ACC112 (cell line): Measurements from ENCODE around the gene BPIFA2.
A peak's percentile ranks its signal among the peaks of the same experiment; 100 is the strongest.
"Not testable (repeated sequence)": the region's sequence is repeated elsewhere in the genome, so short reads cannot be mapped to it uniquely, and the experiment has no call there.

ENCODE experiments used
- H2AFZ ChIP-seq: fragments of 200-600 bp; sonication (generic); one replicate; pipeline ENCODE4 v1.6.0; 2017; ENCODE audit warnings: antibody characterized with exemption, low read length; ENCODE audit not compliant: unreplicated experiment
- H3K27ac ChIP-seq: fragments of 200-600 bp; sonication (generic); 2 replicates; pipeline ENCODE4 v1.5.1; 2014; ENCODE audit warnings: low read depth, mild to moderate bottlenecking, antibody characterized with exemption, low read length, moderate library complexity
- H3K27me3 ChIP-seq: fragments of 200-600 bp; sonication (generic); 2 replicates; pipeline ENCODE4 v1.6.1; 2014; ENCODE audit warnings: mild to moderate bottlenecking, antibody characterized with exemption, low read length, moderate library complexity, mixed read lengths; ENCODE audit not compliant: insufficient read depth
- H3K36me3 ChIP-seq: fragments of 200-600 bp; sonication (generic); 2 replicates; pipeline ENCODE4 v1.6.1; 2016; ENCODE audit warnings: mild to moderate bottlenecking, antibody characterized with exemption, low read length, moderate library complexity, mixed read lengths; ENCODE audit not compliant: insufficient read depth
- H3K4me1 ChIP-seq: fragments of 200-600 bp; sonication (generic); one replicate; pipeline ENCODE4 v1.6.1; 2016; ENCODE audit warnings: low read length, mixed read lengths; ENCODE audit not compliant: insufficient read depth, unreplicated experiment, control insufficient read depth
- H3K4me3 ChIP-seq: fragments of 200-600 bp; sonication (generic); 2 replicates; pipeline ENCODE4 v1.5.1; 2014; ENCODE audit warnings: mild to moderate bottlenecking, low read depth, low read length
- H3K79me2 ChIP-seq: fragments of 200-600 bp; sonication (generic); one replicate; pipeline ENCODE4 v1.6.0; 2016; ENCODE audit warnings: low read length; ENCODE audit not compliant: control insufficient read depth, unreplicated experiment, insufficient read depth

The BPIFA2 gene, protein sequence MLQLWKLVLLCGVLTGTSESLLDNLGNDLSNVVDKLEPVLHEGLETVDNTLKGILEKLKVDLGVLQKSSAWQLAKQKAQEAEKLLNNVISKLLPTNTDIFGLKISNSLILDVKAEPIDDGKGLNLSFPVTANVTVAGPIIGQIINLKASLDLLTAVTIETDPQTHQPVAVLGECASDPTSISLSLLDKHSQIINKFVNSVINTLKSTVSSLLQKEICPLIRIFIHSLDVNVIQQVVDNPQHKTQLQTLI

DNA sequence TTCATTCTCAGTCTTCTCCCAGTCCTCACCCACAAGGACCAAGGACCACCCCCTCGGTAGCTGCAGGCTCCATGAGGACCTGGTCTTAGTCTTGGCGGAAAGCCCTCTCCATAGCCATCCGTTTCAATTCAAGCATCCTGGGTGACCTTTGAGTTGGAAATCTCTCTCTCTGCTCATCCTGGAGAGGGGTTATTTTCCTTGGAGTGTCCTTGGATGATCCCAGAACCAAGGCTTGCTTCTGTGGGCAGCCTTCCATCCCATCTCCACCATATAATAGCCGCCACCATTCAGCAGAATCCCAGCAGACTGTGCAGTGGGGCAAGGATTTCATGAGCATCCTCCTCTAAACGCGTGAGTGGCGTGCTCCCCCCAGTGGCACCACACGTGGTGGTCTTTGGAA, at the start of gene BPIFA2:
Gene BPIFA2 (plus strand): TSS at position 301 of the 400 bp plus-strand sequence. CDS start 987 bp downstream, outside the sequence.
- H2AFZ ChIP-seq: no peak within 1 kb of the TSS
- H3K4me1 ChIP-seq: no peaks in the 10 kb centered on the region
- no peak within 1 kb of the TSS for H3K27ac ChIP-seq
- H3K36me3 ChIP-seq: no peaks in the 10 kb centered on the region
- H3K27me3 ChIP-seq: peaks cover 14% of the 10 kb centered on the region
- no peak within 1 kb of the TSS for H3K4me3 ChIP-seq
- no peaks in the 10 kb centered on the region for H3K79me2 ChIP-seq

DNA sequence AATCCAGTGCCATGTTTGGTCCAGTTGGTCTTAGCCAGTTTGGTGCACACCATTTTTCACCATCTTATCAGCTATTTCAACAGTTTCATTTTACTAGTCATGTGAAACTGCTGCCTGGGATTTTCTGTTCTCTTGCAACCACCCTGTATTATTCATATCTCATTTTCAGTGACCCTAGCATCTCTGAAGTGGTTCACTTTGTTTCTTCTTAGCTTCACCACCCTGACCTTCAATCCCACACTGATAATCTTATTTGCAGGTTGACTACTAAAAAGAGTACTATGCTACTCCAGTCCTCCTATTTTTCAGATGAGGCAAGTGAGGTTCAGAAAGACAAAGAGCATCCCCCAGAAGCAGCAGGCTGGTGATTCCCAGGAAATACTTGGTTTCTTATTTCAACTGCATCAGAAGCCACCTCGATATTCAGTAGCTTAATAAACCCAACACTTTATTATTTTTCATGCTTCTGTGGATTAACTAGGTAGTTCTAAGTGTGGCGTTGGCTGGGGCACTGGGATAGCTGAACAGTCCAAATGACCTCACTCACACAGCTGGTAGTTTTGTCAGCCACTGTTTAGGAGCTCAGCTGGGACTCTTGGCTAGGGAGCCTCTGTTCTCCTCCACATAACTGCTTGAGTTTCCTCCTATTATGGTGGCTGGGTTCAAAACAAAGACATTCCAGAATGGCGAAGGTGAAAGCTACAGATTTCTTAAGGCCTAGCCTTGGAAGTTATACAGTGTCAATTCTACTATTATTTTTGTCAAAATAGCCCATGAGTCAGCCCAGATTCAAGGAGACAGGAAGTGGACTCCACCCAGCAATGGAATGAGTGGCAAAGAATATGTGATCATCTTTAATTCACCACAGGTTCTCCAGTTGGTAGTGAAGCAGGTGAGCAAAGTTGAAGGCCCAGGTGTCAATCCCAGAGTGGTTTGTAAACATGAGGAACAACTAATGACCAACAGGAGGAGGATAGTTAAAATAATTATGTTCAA, 47.9 kb upstream of the BPIFA2 start:
- Histone ChIP-seq H3K27ac (no peak overlapping the region), H3K4me1 (no peaks in the 10 kb centered on the region), H3K27me3 (peaks cover 14% of the 10 kb centered on the region), H3K4me3 (no peak overlapping the region), H3K79me2 (no peaks in the 10 kb centered on the region), H3K36me3 (no peaks in the 10 kb centered on the region), H2AFZ (no peak overlapping the region)

DNA sequence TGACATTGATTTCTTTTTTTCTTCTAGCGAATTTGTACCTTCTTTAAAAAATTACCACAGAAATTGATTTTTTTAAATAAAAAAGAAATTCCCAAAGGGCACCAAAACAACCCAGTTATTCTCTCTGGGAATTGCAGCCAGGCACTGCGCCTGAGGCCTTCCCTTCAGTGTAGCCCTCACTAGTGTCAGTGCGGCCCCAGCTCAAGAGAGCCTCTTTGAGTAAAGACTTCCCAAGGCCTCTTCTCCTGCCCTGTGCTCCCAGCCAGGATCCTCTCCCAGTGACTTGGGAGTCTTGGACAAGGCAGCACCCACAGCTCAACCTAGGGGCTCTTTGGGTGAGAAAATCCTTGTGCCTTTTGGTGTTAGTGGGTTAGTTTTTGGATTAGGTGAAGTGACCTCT, 47.0 kb upstream of the BPIFA2 start:
- Histone ChIP-seq H3K36me3 (no peaks in the 10 kb centered on the region), H3K4me1 (no peaks in the 10 kb centered on the region), H3K27ac (no peak overlapping the region)

DNA sequence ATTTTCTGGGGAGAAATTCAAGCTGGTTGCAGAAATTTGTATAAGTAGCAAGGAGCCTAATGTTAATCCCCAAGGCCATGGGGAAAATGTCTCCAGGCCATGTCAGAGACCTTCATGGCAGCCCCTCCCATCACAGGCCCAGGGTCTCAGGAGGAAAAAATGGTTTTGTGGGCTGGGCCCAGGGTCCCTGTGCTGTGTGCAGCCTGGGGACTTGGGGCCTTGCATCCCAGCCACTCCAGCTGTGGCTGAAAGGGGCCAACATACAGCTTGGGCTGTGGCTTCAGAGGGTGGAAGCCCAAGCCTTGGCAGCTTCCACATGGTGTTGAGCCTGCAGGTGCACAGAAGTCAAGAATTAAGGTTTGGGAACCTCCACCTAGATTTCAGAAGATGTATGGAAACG, 45.7 kb upstream of the BPIFA2 start:
- not testable (repeated sequence) for H2AFZ ChIP-seq, H3K79me2 ChIP-seq, H3K4me1 ChIP-seq, H3K36me3 ChIP-seq, H3K27ac ChIP-seq, H3K4me3 ChIP-seq
- H3K27me3 ChIP-seq: peaks cover 32% of the 10 kb centered on the region

More for the DNA sequence above, 47.0 kb upstream of the BPIFA2 start:
- no peaks in the 10 kb centered on the region for H3K79me2 ChIP-seq
- no peak overlapping the region for H3K4me3 ChIP-seq
- no peak overlapping the region for H2AFZ ChIP-seq
- peaks cover 22% of the 10 kb centered on the region for H3K27me3 ChIP-seq

DNA sequence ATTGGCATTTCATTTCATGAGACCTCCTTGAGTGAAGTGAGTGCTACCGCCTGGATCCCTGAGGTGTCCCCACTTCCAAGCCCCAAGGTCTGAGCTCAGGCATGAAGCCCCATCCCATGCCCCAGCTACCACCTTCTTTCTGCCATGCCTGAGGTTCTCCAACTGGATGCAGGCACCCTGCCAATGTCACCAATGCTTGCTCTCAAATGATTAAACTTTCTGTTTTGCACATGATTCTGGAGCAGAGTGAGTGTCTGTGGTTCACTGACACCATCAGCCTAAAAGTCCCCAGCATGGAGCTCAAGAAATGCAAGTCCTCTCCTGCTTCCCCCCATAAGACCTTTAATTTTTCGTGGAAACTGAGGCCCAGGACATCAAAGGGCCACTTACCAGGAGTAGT, 43.7 kb upstream of the BPIFA2 start:
- Histone ChIP-seq H3K27me3 (peaks cover 33% of the 10 kb centered on the region), H3K4me3 (no peak overlapping the region), H3K4me1 (peaks cover 6% of the 10 kb centered on the region), H2AFZ (no peak overlapping the region), H3K27ac (no peak overlapping the region), H3K36me3 (no peaks in the 10 kb centered on the region), H3K79me2 (no peaks in the 10 kb centered on the region)

DNA sequence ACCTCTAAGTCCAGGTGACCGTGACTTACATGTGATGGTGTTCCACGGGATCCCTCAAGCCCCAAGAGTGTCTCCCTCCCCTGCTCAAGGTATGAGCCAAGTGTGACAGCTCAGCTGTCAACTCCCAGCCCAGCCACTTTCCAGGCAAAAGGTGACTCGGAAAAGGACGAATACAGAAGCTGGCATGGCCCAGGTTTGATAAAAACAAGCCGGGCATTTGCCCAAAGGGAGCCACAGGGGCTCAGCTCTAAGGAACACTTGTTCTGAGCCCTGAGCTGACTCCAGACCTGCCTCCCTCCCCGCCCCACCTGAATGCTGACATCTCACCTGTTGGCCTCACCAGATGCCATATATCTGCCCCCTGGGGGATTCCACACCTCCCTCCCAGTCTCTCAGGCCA, 43.0 kb upstream of the BPIFA2 start:
- peaks cover 6% of the 10 kb centered on the region for H3K4me1 ChIP-seq
- H3K79me2 ChIP-seq: no peaks in the 10 kb centered on the region
- H3K27me3 ChIP-seq: peaks cover 38% of the 10 kb centered on the region
- no peaks in the 10 kb centered on the region for H3K36me3 ChIP-seq
- no peak overlapping the region for H3K27ac ChIP-seq
- H3K4me3 ChIP-seq: no peak overlapping the region
- no peak overlapping the region for H2AFZ ChIP-seq

DNA sequence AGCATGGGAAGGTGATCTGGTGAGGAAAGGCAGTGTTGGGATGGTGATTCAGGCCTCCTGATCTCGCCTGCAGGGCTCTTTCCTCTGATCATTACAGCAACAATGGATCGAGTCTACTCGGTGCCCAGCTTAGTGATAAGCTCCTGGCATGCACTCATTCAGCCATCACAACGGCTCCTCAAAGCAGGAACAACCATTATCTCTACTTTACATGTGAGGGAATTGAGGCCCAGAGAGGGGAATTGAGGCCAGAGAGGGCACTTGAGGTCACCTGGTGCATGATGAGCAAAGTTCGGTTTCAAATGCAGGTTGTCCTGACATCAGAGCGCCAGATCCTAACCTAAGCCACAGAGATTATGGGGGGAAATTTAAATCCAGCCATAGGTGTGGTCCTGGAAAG, 42.0 kb upstream of the BPIFA2 start:
- no peak overlapping the region for H3K27ac ChIP-seq
- H2AFZ ChIP-seq: no peak overlapping the region
- H3K36me3 ChIP-seq: no peaks in the 10 kb centered on the region
- peaks cover 38% of the 10 kb centered on the region for H3K27me3 ChIP-seq
- H3K79me2 ChIP-seq: no peaks in the 10 kb centered on the region
- H3K4me3 ChIP-seq: no peak overlapping the region
- peaks cover 14% of the 10 kb centered on the region for H3K4me1 ChIP-seq

DNA sequence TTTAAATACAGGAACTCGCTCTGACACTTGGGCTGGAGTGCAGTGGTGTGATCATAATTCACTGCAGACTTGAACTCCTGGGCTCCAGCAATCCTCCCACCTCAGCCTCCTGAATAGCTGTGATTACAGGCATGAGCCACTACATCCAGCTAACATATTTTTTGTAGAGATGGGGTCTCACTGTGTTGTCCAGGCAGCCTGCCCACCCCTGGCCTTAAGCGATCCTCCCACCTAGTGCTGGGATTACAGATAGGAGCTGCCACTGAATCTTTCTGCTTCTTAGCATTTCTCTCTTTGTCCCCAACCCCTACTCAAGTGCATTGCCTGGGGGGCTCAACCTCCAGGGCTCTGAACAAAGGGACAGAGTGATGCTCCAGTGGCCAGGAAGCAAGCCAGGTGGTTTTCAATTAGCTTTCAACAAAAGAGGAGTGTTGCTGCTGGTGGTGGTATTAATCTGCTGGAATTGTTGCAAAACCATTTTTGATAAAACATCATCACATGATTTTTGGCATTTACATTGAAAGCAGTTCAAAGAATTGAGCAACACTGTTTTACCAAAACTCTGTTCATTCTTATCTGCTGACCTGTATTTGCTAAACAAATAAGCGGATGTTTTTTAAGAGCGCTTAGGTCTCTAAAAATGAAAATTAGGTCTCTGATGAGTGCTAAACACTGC, 40.4 kb upstream of the BPIFA2 start:
- peaks cover 24% of the 10 kb centered on the region for H3K4me1 ChIP-seq
- H3K79me2 ChIP-seq: no peaks in the 10 kb centered on the region
- H3K36me3 ChIP-seq: no peaks in the 10 kb centered on the region
- no peak overlapping the region for H2AFZ ChIP-seq
- no peak overlapping the region for H3K4me3 ChIP-seq
- H3K27me3 ChIP-seq: peaks cover 38% of the 10 kb centered on the region
- no peak overlapping the region for H3K27ac ChIP-seq

DNA sequence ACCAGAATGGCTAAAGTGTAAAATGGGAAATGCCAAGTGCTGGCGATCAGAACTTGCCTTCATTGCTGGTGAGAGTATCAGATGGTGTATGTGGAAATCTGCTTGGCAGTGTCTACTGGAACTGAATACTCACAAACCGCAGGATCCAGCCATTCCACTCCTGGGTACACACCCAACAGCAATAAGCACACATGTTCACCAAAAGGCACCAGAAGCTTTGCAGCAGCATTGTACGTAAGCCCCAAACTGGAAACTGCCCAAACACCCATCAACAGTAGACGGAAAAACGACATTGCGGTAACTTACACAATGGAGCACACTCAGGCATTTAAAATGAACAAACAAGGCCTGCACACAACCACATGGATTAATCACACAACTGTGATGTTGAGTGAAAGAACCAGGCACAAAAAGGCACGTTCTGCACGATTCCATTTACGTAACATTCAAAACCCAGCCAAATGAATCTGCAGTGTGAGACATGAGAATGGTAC, 37.3 kb upstream of the BPIFA2 start:
- Histone ChIP-seq H3K4me3 (no peak overlapping the region), H3K36me3 (no peaks in the 10 kb centered on the region), H3K27ac (peak overlapping the region; percentile 65), H3K27me3 (peaks cover 18% of the 10 kb centered on the region), H3K79me2 (no peaks in the 10 kb centered on the region), H3K4me1 (peaks cover 31% of the 10 kb centered on the region), H2AFZ (no peak overlapping the region)

DNA sequence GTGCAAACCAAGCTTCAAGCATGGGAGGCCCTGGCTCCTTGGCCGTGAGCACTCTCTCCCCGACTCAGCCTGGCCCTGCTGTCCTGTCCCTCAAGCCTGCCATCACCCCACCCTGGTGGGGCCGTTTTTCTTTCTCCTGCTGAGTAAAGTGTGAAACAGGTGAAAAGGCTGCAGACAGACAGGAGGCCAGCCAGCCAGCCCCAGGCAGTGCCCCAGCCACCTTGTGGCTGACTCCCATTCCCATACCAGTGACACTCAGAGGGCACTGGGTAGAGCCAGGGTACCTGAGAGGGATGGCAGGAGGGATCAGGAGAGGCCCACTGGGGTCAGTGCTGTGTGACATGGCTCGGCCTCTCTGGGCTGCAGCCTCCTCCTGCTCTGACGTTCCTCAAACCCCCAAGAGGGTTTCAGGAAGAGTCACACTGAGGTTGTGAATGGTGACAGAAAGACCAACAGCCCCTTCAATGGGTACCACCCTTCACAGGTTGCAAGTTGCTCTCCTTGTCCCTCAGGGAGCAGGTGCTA, 35.9 kb upstream of the BPIFA2 start:
- Histone ChIP-seq H2AFZ (no peak overlapping the region), H3K79me2 (no peaks in the 10 kb centered on the region), H3K4me1 (peaks cover 31% of the 10 kb centered on the region), H3K4me3 (no peak overlapping the region), H3K27me3 (peaks cover 12% of the 10 kb centered on the region; the same call in 1 of the 2 replicates), H3K27ac (no peak overlapping the region), H3K36me3 (no peaks in the 10 kb centered on the region)
